Femur (tissue), 1 donor: ENCODE measurements around the gene LRRC3C.
"Not testable (repeated sequence)": the region's sequence is repeated elsewhere in the genome, so short reads cannot be mapped to it uniquely, and the experiment has no call there.

Source experiments
- DNase-seq: peaks from one replicate; pipeline ENCODE4 v3.0.0-alpha.2; 2017

LRRC3C gene

DNA sequence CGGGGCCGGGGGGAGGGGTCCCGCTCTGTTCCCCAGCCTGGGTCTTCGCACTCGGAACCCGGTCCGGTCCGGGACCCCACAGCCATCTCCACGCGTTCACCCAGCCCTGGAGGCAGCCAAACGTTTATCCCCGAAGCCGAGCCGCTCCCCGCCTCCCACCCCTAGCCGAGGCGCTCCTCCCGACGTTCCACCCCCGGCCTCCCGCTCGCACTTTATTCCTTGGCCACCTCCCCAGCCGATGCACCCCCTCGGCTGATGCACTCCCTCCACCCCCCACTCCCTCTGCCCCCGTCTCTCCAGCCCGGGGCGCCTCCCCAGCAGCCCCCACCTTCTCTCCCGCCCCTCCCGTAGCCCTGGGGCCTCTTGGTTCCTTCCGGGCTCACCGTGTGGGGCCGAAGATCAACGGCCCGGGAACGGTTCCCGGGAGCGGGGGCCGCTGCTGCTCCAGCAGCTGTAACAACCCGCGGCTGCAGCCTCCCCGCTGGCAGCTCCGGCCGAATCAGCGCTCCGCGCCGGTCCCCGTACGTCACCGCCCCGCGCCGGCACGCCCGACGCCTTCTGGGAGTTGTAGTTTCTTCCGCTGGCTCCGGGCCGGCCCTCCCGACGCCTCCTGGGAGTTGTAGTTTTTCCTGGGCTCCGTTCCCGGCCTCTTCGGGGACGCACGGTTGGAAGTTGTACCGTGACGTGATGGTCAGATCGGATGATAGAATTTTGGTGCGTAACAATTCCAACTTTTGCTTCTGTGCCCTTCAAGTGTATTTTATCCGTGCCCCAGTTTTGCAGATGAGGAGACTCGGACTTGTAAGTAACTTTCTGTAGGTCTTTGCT is at the start of gene LRRC3C, which contains the start of gene ORMDL3:
Gene LRRC3C (plus strand): TSS at position 632 of the 828 bp plus-strand sequence. CDS start 13,792 bp downstream, outside the sequence.
Gene ORMDL3 (minus strand): TSS at position 501 of the 828 bp plus-strand sequence. CDS start 3,398 bp downstream, outside the sequence.
- peak; percentile 97 for DNase-seq

- DNase-seq = not testable (repeated sequence)
These were observed 41.4 kb upstream of the LRRC3C start for GRCh38 chr17:39886102-39886501.

DNA sequence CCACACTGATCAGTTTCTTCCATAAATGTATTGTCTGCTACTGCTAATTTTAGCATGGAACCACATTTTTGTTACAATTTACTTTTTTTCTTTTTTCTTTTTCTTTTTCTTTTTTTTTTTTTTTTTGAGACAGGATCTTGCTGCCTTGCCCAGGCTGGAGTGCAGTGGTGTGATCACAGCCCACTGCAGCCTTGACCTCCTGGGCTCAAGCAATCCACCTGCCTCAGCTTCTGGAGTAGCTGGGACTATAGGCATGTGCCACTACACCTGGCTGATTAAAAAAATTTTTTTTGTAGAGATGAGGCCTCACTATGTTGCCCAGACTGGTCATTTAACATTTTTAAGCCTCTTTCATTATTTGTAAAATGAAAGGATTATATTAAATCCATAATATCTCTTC is 40.5 kb upstream of the LRRC3C start:
- DNase-seq = no peak

DNA sequence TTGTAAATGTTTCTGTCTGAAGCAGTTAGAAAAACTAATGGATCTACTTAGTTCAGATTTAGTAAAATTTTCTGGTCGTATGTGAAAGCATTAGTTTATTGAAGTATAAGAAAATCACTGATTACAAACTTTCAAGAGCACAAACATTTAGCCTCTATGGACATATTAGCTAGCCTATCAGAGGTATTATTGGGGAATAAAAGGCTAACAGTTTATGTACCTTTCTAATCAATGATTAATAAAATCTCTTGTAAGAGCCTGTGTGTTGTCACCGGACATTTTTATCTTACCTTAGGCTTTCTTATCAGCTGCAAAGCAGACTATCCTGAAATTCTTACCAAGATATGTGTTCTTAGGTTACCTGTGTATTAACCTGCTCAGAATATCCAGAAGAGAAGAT is 38.3 kb upstream of the LRRC3C start:
- DNase-seq = no peak

DNA sequence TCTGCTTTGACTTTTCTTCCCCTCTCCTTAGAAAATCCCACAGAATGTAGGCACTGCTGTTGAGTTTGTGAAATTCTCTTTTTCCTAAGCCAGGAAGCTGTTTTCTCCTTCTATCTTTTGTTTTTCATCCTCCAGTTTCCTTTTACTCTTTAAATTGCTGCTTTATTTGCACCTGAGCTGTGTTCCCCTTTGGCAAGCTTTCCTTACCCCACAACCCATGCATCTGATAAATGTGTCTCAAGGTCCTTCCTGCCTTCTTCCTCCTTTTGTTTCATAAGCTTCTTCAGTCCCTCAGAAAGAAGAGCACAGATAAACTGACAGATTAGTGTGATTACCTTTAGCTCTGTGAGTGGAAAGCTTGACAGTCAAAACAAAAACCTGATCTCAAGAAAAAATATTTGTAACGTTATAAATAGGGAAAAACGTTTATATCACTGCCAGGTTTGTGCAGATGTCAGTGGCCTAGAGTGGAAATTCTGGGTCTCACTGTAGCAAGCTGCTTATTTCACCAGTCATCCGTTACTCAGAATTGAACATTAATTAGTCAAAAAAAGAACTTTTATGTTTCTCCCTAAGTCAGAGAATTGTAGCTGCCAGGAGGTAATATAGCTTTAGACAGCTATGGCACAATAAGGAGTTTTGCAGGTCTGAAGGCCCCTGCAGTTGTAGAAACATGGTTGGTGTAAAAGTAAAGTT is 32.7 kb upstream of the LRRC3C start:
- DNase-seq = no peak

DNA sequence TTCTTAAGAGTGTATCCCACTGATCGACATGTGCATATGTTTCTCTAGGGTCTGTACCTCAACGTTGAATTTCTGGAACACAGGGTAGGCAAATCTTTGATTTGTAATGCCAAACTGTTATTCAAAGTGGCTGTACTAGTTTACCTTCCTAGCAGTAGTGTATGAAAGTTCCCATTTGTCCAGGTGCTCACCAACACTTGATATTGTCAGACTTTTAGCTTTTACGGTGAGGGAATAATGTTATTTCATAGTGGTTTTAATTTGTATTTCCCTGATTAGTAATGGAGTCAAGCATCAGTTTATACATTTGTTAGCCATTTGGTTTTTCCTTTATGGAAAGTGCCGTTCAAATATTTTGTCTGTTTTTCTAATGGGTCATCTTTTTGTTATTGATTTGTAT is 29.4 kb upstream of the LRRC3C start:
- no peak for DNase-seq

DNA sequence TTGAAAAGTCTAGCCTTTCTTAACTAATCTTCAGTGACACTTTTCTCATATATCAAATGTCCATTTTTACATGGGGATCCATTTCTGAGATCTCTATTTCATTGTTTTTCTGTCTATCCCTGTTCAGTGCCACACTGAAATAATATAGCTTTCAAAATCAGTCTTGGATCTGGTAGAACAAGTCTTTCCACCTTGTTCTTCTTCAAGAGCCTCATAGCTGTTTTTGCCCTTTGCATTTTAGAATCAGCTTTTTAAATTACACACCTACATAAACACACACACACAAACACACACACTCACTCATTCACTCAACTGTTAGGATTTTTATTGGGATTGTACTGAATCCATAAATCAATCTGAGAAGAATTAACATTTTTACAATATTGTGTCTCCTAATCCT is 28.3 kb upstream of the LRRC3C start:
- DNase-seq = no peak

DNA sequence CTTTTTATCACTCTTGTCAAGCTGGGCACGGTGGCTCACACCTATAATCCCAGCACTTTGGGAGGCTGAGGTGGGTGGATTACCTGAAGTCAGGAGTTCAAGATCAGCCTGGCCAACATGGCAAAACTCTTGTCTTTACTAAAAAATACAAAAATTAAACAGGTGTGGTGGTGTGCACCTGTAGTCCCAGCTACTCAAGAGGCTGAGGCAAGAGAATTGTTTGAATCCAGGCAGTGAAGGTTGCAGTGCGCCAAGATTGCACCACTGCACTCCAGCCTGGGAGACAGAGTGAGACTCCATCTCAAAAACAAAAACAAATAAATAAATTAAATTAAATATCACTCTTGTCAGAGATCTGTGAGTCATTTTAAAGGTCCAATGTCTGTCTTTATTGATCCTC is 25.5 kb upstream of the LRRC3C start:
- DNase-seq = not testable (repeated sequence)

- DNase-seq = no peak
These were observed 24.2 kb upstream of the LRRC3C start for GRCh38 chr17:39903158-39903884.

GRCh38 chr17:39904990-39905288 is 22.6 kb upstream of the LRRC3C start:
- DNase-seq = no peak

- no peak for DNase-seq
These were observed 18.7 kb upstream of the LRRC3C start for GRCh38 chr17:39908789-39909352.

- no peak for DNase-seq
These were observed 13.5 kb upstream of the LRRC3C start for GRCh38 chr17:39913989-39914388.

GRCh38 chr17:39915559-39915958 is 12.0 kb upstream of the LRRC3C start:
- no peak for DNase-seq

DNA sequence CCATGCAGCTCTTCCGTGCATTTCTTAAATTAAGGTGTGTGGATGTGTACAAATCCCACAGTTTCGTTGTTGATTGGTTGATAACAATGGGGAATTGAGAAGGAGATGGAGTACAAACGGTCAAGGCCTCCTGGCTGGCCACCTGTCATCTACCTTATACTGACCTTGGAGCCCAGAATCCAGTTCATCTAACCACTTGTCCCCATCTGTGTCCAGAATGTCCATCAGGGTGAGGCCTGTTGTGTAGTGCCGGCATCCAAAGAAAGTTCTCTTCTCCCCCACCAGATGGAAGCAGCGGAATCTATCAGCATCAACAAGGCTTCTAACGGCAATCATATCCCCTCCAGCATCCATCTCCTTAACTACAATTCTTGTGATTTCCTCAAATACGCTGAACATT is 10.6 kb upstream of the LRRC3C start:
- DNase-seq = no peak

- no peak for DNase-seq
These were observed 8.3 kb upstream of the LRRC3C start for GRCh38 chr17:39919087-39919683.

DNA sequence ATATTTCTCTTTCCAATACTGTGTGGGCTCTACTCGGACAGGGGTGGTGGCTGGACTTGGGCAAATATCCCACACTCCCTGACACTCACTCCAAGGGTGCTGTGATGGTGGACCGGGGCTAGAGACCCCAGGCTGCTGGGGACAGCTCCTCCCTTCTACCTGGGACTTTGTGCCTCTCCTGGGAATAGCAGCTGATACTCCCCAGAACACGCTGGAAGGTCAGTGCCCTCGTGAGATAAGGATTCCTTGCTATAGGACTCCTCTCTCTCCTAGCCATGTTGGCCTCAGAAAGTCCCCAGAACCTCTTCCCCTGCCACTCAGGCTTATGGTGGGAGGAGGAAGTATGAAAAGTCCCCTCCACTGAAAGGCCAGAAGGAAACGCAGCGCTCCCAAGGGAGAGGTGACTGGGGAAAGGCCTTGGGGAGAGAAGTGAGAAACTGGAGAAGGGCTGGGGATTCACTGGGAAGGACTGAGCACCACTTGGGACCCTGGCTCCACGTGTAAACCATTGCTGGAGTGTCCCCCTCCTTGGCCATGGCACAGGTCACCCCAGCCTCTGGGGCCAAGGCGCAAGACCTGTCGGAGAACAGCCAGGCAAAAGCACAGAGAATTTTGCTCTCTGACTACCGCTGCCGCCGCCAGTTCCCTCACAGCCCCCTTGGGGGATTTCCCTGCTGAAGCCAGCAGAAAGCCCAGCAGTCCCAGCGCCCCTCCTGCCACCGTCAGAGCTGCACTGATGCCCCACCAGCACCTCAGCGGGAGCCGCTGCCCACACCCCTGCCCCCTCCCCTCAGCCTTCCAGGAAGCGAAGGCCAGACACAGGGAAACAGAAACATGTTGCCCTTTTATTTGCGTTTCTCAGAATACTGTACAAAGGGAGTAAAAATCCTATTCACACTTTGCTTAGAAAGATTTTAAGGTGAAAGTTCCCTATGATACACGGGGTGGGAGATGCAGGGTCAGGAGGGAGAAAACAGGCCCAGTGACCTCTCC is 7.0 kb upstream of the LRRC3C start:
- DNase-seq = no peak

- DNase-seq = no peak
These were observed 6.2 kb upstream of the LRRC3C start for GRCh38 chr17:39921323-39921722.

- DNase-seq = no peak
These were observed 5.5 kb upstream of the LRRC3C start for GRCh38 chr17:39922006-39922405.

DNA sequence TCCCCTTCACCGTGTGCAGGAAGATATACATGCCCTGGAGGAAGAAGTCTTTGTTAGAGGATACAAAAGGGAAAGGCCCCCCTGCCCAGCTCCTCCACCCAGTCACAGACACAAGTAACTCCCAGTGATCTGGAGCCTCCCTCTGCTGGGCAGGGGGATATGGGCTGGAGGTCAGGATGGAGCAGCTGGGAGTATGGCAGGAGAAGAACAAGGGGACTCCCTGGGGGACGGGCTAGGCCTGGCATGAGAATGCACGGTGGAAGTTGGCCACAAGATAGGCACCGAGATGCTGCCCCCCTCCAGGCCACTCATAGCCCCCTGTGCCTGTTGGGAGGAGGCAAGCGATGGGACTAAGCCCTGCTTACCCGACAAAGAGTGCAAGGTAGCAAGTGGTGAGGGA is 4.3 kb upstream of the LRRC3C start:
- no peak for DNase-seq

DNA sequence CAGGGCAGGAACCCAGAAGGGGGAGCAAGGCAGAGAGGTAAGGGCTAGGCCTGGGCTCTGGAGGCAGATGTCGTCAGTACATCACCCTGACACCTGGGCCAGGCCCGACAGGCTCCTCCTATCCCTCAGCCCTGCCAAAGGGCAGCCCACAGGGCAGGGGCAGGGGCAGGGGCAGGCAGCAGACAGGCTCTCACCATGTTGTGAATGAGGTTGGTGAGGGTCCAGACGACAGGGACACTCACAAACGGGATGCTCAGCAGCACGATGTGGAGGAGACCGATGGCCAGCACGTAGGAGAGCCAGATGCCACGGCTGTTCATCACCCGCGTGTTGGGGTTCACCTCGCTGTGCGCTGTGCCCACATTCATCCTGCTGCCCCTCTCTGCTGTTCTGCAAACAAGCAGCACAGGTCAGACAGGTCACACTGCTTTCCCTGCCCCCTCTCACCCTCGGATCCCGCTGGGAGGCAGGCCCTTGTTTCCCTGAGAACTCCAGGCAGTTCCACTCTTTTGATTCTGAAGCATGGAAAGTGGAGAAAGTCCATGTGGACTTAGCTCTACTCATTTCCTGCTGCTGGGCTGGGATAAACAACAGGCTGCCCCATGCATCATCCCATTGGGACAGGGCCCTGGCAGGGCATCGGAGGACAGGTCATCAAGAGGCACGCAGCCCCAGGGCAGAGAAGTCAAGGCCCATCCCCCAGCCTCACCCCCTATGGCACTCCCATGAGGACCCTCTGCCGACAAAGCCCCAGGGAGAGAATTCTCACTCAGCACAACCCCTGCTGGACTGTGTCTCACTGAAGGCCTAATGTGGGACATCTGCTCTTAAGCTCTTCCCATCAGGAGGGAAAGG is 3.5 kb upstream of the LRRC3C start:
- no peak for DNase-seq

DNA sequence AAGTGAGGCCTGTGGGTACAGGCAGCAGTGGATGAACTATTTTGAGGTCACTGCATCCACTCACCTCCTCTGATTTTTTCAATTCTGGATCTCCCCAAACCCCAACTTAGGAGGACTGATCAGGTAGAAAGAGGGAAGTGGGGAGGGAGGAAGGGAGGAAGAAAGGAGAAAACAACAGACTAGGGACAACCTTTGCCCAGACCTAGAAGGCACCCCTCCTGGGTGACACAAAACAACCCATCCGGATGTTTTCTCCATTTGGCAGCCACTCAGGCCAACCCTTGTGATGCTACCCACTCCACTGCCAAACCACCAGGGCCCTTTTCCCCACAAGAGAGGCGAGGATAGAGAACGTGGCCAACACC is 2.9 kb upstream of the LRRC3C start:
- DNase-seq = no peak
